Measurements from ENCODE around the gene FOXL1. TPM values are rescaled to one million over a fixed set of nuclear protein-coding genes. Genes with fewer than 3 reads are reported as not detected.

The FOXL1 gene
- polyA plus RNA-seq, 1 donor (not counting 4 experiments of a cell fraction or from before 2014, with no cell fraction given), result 0.10 TPM

GRCh38 chr16:86545954-86546637, 32.3 kb upstream of the FOXL1 start:
- dilution Hi-C loops (cut with MboI; ENCODE audit: extremely low pct_ligation_motif_present, low sequenced_read_pairs), result no loop called here
- Histone ChIP-seq H4K20me1 (ENCODE audit: control insufficient read depth, extremely low read depth, insufficient read depth, low read length) (no peaks in the 10 kb centered on the region), H3K27ac (ENCODE audit: control insufficient read depth, insufficient read depth, low read length) (no peak overlapping the region), H3K9ac (ENCODE audit: control insufficient read depth, extremely low read depth, insufficient read depth, low read length) (no peak overlapping the region), H3K27me3 (ENCODE audit: control insufficient read depth, extremely low read depth, insufficient read depth, low read length) (no peaks in the 10 kb centered on the region), H3K4me3 (ENCODE audit: control insufficient read depth in 2 of 3, extremely low read depth in 1 of 3, insufficient read depth in 2 of 3, low read depth in 1 of 3, low read length in 3 of 3) (no peak overlapping the region), H3K79me2 (ENCODE audit: control insufficient read depth, insufficient read depth, low read length) (no peaks in the 10 kb centered on the region), H3K4me1 (ENCODE audit: control insufficient read depth, extremely low read depth, insufficient read depth, low read length) (no peaks in the 10 kb centered on the region), H3K9me1 (ENCODE audit: control insufficient read depth, extremely low read depth, insufficient read depth, low read length) (no peaks in the 10 kb centered on the region), H3K4me2 (ENCODE audit: control insufficient read depth, extremely low read depth, insufficient read depth, low read depth, low read length) (no peak overlapping the region), H2AFZ (ENCODE audit: control insufficient read depth, low read length) (no peak overlapping the region), H3K36me3 (ENCODE audit: control insufficient read depth in 2 of 2, extremely low read depth in 1 of 2, insufficient read depth in 2 of 2, low read length in 2 of 2) (peaks cover 12 to 34% of the 10 kb centered on the region in 2 experiments), H3K9me3 (ENCODE audit: control insufficient read depth, low read depth, low read length) (no peaks in the 10 kb centered on the region)
- FAIRE-seq (no peak), DNase-seq (ENCODE audit: low read depth, low spot score) (no peak)
- TF ChIP-seq, protein P1, sequence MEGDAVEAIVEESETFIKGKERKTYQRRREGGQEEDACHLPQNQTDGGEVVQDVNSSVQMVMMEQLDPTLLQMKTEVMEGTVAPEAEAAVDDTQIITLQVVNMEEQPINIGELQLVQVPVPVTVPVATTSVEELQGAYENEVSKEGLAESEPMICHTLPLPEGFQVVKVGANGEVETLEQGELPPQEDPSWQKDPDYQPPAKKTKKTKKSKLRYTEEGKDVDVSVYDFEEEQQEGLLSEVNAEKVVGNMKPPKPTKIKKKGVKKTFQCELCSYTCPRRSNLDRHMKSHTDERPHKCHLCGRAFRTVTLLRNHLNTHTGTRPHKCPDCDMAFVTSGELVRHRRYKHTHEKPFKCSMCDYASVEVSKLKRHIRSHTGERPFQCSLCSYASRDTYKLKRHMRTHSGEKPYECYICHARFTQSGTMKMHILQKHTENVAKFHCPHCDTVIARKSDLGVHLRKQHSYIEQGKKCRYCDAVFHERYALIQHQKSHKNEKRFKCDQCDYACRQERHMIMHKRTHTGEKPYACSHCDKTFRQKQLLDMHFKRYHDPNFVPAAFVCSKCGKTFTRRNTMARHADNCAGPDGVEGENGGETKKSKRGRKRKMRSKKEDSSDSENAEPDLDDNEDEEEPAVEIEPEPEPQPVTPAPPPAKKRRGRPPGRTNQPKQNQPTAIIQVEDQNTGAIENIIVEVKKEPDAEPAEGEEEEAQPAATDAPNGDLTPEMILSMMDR (optimal IDR thresholded peaks at IDR 0.05 in 1 of 3, IDR thresholded peaks at IDR 0.05 in 1 of 3, conservative IDR thresholded peaks at IDR 0.05 in 1 of 3; ENCODE audit: extremely low read depth in 1 of 3, insufficient read depth in 2 of 3, low read length in 3 of 3), result no peak
- no peak for TF ChIP-seq EZH2 (IDR thresholded peaks at IDR 0.05; ENCODE audit: low read length)

GRCh38 chr16:86546638-86547013, 31.7 kb upstream of the FOXL1 start:
- H3K9me1 ChIP-seq (ENCODE audit: control insufficient read depth, extremely low read depth, insufficient read depth, low read length), result no peaks in the 10 kb centered on the region
- peaks cover 8 to 34% of the 10 kb centered on the region in 2 experiments for H3K36me3 ChIP-seq (ENCODE audit: control insufficient read depth in 2 of 2, extremely low read depth in 1 of 2, insufficient read depth in 2 of 2, low read length in 2 of 2)
- no peaks in the 10 kb centered on the region for H4K20me1 ChIP-seq (ENCODE audit: control insufficient read depth, extremely low read depth, insufficient read depth, low read length)
- no peaks in the 10 kb centered on the region for H3K4me1 ChIP-seq (ENCODE audit: control insufficient read depth, extremely low read depth, insufficient read depth, low read length)
- no peak overlapping the region for H3K27ac ChIP-seq (ENCODE audit: control insufficient read depth, insufficient read depth, low read length)
- H3K9ac ChIP-seq (ENCODE audit: control insufficient read depth, extremely low read depth, insufficient read depth, low read length), result no peak overlapping the region
- H3K79me2 ChIP-seq (ENCODE audit: control insufficient read depth, insufficient read depth, low read length), result no peaks in the 10 kb centered on the region
- no peak overlapping the region for H3K4me3 ChIP-seq (ENCODE audit: control insufficient read depth in 2 of 3, extremely low read depth in 1 of 3, insufficient read depth in 2 of 3, low read depth in 1 of 3, low read length in 3 of 3)
- no peaks in the 10 kb centered on the region for H3K27me3 ChIP-seq (ENCODE audit: control insufficient read depth, extremely low read depth, insufficient read depth, low read length)
- H2AFZ ChIP-seq (ENCODE audit: control insufficient read depth, low read length), result no peak overlapping the region
- FAIRE-seq, result no peak
- TF ChIP-seq, protein P1 (optimal IDR thresholded peaks at IDR 0.05 in 1 of 3, IDR thresholded peaks at IDR 0.05 in 1 of 3, conservative IDR thresholded peaks at IDR 0.05 in 1 of 3; ENCODE audit: extremely low read depth in 1 of 3, insufficient read depth in 2 of 3, low read length in 3 of 3), result no peak
- no peak for TF ChIP-seq EZH2 (IDR thresholded peaks at IDR 0.05; ENCODE audit: low read length)
- dilution Hi-C loops (cut with MboI; ENCODE audit: extremely low pct_ligation_motif_present, low sequenced_read_pairs), result no loop called here
- DNase-seq (ENCODE audit: low read depth, low spot score), result no peak
- no peaks in the 10 kb centered on the region for H3K9me3 ChIP-seq (ENCODE audit: control insufficient read depth, low read depth, low read length)
- no peak overlapping the region for H3K4me2 ChIP-seq (ENCODE audit: control insufficient read depth, extremely low read depth, insufficient read depth, low read depth, low read length)

Measured in keratinocyte (primary cell).